NB4 (cell line): ENCODE data around the gene ELP5.

Source experiments
- DNase-seq: peaks from one replicate; pipeline ENCODE4 v3.0.0; 2010; ENCODE audit warnings: low read depth
- H3K4me3 ChIP-seq: one replicate; pipeline ENCODE4 v1.5.1; 2011; ENCODE audit warnings: mild to moderate bottlenecking, low read depth, low read length, moderate library complexity
- CTCF ChIP-seq: IDR thresholded peaks from one replicate; pipeline ENCODE4 v1.5.1; 2012; ENCODE audit warnings: low read depth, low read length
- MYC ChIP-seq: IDR thresholded peaks from 2 replicates; pipeline ENCODE4 v1.6.1; 2011; ENCODE audit warnings: low read depth, low read length
- POLR2A ChIP-seq: IDR thresholded peaks from 2 replicates; pipeline ENCODE4 v1.6.1; 2011; ENCODE audit warnings: mild to moderate bottlenecking; ENCODE audit not compliant: insufficient read length; ENCODE audit errors: extremely low read depth
- TF ChIP-seq, protein P1 (sequence below): IDR thresholded peaks from 2 replicates; pipeline ENCODE4 v1.6.1; 2011; ENCODE audit warnings: low read depth, low read length

The ELP5 gene

DNA sequence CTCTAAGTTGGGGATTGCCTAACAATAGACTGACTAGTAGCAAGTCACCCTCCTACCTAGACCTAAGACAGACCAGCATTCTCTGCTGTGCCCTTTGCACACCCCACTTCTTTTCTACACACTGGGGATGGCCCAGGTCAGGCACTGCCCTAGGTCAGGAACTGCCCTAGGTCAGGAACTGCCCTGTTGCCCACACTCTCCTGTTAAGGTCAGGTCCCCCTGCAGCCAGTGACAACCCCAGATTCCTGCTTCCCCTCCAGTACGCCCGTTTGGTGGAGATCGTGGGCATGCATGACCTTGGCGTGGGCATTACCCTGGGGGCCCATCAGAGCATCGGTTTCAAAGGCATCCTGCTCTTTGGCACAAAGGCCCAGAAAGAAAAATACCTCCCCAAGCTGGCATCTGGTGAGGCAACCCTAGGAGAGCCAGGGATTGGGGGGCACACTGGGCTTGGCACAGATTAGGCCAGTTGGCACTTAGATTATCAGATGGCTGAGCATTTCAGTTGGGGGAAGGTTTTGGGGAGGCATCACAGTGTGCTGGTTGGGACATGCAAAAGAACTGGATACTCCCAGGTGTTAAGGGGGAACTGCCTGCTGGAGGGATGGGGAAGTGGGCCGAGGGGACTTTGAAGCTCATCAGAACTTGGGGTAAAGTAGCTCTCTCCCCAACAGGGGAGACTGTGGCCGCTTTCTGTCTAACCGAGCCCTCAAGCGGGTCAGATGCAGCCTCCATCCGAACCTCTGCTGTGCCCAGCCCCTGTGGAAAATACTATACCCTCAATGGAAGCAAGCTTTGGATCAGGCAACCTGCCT, 30.5 kb upstream of the ELP5 start:
- DNase-seq = peak; percentile 10
- TF ChIP-seq CTCF (no peak), POLR2A (no peak), MYC (no peak)
- TF ChIP-seq, protein P1, sequence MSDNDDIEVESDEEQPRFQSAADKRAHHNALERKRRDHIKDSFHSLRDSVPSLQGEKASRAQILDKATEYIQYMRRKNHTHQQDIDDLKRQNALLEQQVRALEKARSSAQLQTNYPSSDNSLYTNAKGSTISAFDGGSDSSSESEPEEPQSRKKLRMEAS = no peak
- H3K4me3 ChIP-seq = peak overlapping the region; percentile 79

DNA sequence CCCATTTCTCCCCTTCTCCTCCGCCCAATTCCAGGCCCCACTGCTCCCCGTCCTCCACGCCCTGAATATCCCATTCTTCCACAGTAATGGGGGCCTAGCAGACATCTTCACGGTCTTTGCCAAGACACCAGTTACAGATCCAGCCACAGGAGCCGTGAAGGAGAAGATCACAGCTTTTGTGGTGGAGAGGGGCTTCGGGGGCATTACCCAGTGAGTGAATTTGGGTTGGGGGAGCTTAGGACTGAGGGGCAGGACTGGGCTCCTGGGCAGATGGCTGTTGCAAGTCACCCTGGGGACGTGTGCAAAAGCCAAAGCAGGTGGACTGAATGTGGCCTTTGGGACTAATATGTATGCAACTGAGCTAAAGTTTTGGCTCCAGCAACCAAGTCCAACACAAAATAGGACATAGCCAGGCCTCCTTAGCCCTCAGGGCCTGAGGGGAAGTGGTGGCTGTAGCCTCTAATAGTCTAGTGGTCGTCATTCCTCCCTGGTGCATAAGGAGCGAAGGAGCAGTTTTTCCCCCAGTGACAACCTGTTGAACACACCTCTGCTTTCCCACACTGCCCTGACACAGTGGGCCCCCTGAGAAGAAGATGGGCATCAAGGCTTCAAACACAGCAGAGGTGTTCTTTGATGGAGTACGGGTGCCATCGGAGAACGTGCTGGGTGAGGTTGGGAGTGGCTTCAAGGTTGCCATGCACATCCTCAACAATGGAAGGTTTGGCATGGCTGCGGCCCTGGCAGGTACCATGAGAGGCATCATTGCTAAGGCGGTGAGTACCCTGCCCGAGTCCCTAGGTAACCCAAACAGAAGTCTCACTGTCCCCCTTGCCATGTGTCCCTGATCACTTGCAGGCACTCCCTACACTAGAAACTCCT, 29.7 kb upstream of the ELP5 start:
- peak; percentile 9 for DNase-seq
- no peak for TF ChIP-seq POLR2A
- no peak for TF ChIP-seq MYC
- TF ChIP-seq, protein P1 = no peak
- TF ChIP-seq CTCF = no peak
- no peak overlapping the region for H3K4me3 ChIP-seq

DNA sequence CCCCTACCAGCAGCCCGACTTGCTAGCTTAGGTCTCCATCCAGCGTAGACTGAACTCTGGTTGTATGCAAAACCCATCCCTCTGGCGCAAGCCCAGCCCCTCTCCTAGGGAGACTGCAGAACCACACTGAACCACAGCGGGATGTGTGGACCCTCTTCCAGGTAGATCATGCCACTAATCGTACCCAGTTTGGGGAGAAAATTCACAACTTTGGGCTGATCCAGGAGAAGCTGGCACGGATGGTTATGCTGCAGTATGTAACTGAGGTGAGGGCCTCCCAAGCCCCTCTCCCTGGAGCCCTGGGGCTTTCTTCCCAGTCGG, 29.1 kb upstream of the ELP5 start:
- TF ChIP-seq, protein P1 = no peak
- TF ChIP-seq CTCF = no peak
- DNase-seq = no peak
- no peak overlapping the region for H3K4me3 ChIP-seq

- TF ChIP-seq MYC (no peak), CTCF (no peak), POLR2A (no peak)
- TF ChIP-seq, protein P1 = no peak
- no peak overlapping the region for H3K4me3 ChIP-seq
- no peak for DNase-seq
Observed at GRCh38 chr17:7223375-7223774, 28.6 kb upstream of the ELP5 start.

- TF ChIP-seq CTCF (no peak), POLR2A (no peak), MYC (no peak)
- TF ChIP-seq, protein P1 = no peak
- DNase-seq = no peak
Observed at GRCh38 chr17:7224110-7224509, 27.9 kb upstream of the ELP5 start.

More at GRCh38 chr17:7224110-7224509, 27.9 kb upstream of the ELP5 start:
- H3K4me3 ChIP-seq = no peak overlapping the region
